Subcutaneous abdominal adipose tissue (tissue), 5 donors: ENCODE results near the gene SH3BP5.

ENCODE experiments used
- H3K27ac ChIP-seq: one replicate; pipeline ENCODE4 v1.7.0; 2013; ENCODE audit warnings: low read depth, mild to moderate bottlenecking, inconsistent platforms, low read length, moderate library complexity
- H3K27me3 ChIP-seq, 5 donors: one replicate each; pipeline ENCODE4 v1.7.0; 2013; ENCODE audit warnings: low read length in 5 of 5, inconsistent platforms in 1 of 5; ENCODE audit not compliant: control insufficient read depth in 5 of 5, insufficient read depth in 4 of 5
- H3K36me3 ChIP-seq, 5 donors: one replicate each; pipeline ENCODE4 v1.7.0; 2013; ENCODE audit warnings: low read length in 5 of 5; ENCODE audit not compliant: control insufficient read depth in 5 of 5, insufficient read depth in 5 of 5
- H3K4me1 ChIP-seq, 5 donors: one replicate each; pipeline ENCODE4 v1.7.0; 2013; ENCODE audit warnings: low read length in 5 of 5, mild to moderate bottlenecking in 3 of 5, moderate library complexity in 1 of 5; ENCODE audit not compliant: control insufficient read depth in 5 of 5, insufficient read depth in 5 of 5
- H3K4me3 ChIP-seq, 5 donors: one replicate each; pipeline ENCODE4 v1.7.0; 2013; ENCODE audit warnings: low read length in 5 of 5, low read depth in 1 of 5
- H3K9ac ChIP-seq, 5 donors: one replicate each; pipeline ENCODE4 v1.7.0; 2013; ENCODE audit warnings: low read length in 5 of 5, mild to moderate bottlenecking in 4 of 5, moderate library complexity in 3 of 5
- H3K9me3 ChIP-seq, 5 donors: one replicate each; pipeline ENCODE4 v1.7.0; 2013; ENCODE audit warnings: low read length in 5 of 5; ENCODE audit not compliant: control insufficient read depth in 5 of 5
- donor health status: healthy.
- donor health status: healthy.
- donor health status: healthy.
- donor health status: healthy.
- donor health status: healthy.

The SH3BP5 gene

DNA sequence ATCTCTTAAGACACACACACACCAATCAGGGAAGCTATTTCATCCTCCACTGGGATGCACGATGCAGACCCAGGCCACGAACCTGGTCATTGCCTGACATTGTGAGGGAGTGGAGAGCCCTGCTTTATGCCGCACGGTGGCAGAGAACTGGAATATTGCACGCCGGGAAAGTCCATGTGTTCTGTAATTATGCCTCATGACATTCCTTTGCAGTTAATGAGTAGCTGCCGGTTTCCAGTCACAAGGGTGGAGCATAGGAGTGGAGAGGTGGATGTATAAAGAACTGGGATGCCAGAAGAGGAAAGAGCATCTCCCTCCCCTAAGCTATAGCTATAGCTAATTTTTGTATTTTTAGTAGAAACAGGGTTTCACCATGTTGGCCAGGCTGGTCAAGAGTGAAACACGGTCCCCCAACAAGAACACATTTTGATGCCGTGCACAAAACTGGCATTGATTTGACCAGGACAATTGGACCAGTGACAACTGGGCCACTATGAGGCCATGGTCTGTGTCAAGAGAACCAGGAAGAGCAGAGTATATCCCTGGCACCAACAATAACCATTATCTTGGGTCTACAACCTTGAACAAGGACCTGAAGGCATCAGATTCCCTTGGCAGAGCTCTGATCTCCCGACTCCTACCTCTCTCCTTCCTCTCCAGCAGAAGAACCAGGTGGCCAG, 51.4 kb downstream of the SH3BP5 start:
- Histone ChIP-seq H3K27me3 (no peaks in the 10 kb centered on the region), H3K4me3 (no peak overlapping the region), H3K4me1 (peaks cover 7 to 37% (median 26%) of the 10 kb centered on the region in 5 donors), H3K9me3 (no peaks in the 10 kb centered on the region), H3K27ac (no peak overlapping the region), H3K36me3 (peaks cover 0 to 9% (median 5%) of the 10 kb centered on the region in 5 donors), H3K9ac (peak overlapping the region in 1 of 5 donors; percentile 14)

GRCh38 chr3:15279671-15280402, 52.5 kb downstream of the SH3BP5 start:
- peaks cover 7 to 36% (median 25%) of the 10 kb centered on the region in 5 donors for H3K4me1 ChIP-seq
- H3K27me3 ChIP-seq = no peaks in the 10 kb centered on the region
- peak overlapping the region; percentile 54 for H3K27ac ChIP-seq
- no peaks in the 10 kb centered on the region for H3K9me3 ChIP-seq
- H3K4me3 ChIP-seq = no peak overlapping the region
- H3K9ac ChIP-seq = no peak overlapping the region
- peaks cover 0 to 3% (median 0%) of the 10 kb centered on the region in 5 donors for H3K36me3 ChIP-seq

GRCh38 chr3:15279205-15279604, 53.2 kb downstream of the SH3BP5 start:
- no peaks in the 10 kb centered on the region for H3K9me3 ChIP-seq
- H3K27me3 ChIP-seq = no peaks in the 10 kb centered on the region
- peaks cover under 1 to 29% (median 21%) of the 10 kb centered on the region in 5 donors for H3K4me1 ChIP-seq
- no peak overlapping the region for H3K4me3 ChIP-seq
- no peak overlapping the region for H3K9ac ChIP-seq
- peak overlapping the region; percentile 54 for H3K27ac ChIP-seq
- peaks cover 0 to 3% (median 0%) of the 10 kb centered on the region in 5 donors for H3K36me3 ChIP-seq

GRCh38 chr3:15277861-15278500, 54.4 kb downstream of the SH3BP5 start:
- Histone ChIP-seq H3K9me3 (no peaks in the 10 kb centered on the region), H3K27me3 (no peaks in the 10 kb centered on the region), H3K9ac (no peak overlapping the region), H3K36me3 (peaks cover 0 to 5% (median 3%) of the 10 kb centered on the region in 5 donors), H3K4me3 (no peak overlapping the region), H3K27ac (no peak overlapping the region), H3K4me1 (peaks cover 0 to 28% (median 21%) of the 10 kb centered on the region in 5 donors)

DNA sequence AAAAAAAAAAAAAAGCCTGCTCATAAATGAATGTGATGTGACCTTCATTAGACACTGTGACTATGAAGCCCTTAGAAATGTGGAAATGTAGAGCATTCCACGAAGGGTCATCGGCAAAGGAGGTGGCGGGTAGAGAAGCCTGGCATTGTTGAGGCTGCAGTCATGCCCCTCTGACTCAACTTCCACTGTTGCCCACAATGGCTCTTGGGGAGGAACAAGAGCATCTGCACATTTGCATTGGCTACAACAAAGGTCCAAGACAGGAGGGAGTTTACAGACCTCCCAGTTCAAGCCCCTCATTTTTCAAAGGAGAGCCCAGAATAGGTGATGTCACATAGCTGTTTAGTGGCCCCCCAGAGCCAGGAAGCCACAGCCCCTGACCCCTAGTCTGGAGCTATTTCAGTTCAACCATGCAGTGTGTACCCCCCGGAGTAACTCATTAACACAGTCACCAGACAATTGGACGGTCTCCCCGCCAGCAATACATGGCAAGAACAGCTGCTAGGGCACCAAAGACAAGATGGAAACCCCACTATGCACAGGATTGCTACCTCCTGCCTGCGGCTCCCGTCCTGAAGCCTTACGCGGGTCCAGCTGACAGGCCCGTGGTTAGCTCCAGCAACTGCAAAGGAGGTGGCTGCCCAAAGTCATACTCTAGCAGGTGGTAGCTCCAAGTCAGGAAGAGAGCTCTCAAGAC, 56.2 kb downstream of the SH3BP5 start:
- no peaks in the 10 kb centered on the region for H3K9me3 ChIP-seq
- no peak overlapping the region for H3K9ac ChIP-seq
- no peak overlapping the region for H3K27ac ChIP-seq
- H3K4me1 ChIP-seq = peaks cover 0 to 34% (median 20%) of the 10 kb centered on the region in 5 donors
- H3K27me3 ChIP-seq = no peaks in the 10 kb centered on the region
- H3K4me3 ChIP-seq = no peak overlapping the region
- peaks cover 0 to 9% (median 3%) of the 10 kb centered on the region in 5 donors for H3K36me3 ChIP-seq

- peaks cover 0 to 19% (median 3%) of the 10 kb centered on the region in 5 donors for H3K36me3 ChIP-seq
- H3K4me1 ChIP-seq = peaks cover 16 to 37% (median 31%) of the 10 kb centered on the region in 5 donors
- no peak overlapping the region for H3K4me3 ChIP-seq
- H3K27ac ChIP-seq = peak overlapping the region; percentile 69
- H3K9ac ChIP-seq = peak overlapping the region in 1 of 5 donors; percentile 28
- no peaks in the 10 kb centered on the region for H3K27me3 ChIP-seq
- H3K9me3 ChIP-seq = no peaks in the 10 kb centered on the region
These were observed 59.2 kb downstream of the SH3BP5 start for GRCh38 chr3:15273227-15273626.

- Histone ChIP-seq H3K27ac (peak overlapping the region; percentile 69), H3K27me3 (no peaks in the 10 kb centered on the region), H3K4me3 (no peak overlapping the region), H3K9ac (peak overlapping the region in 1 of 5 donors; percentile 7), H3K9me3 (no peaks in the 10 kb centered on the region), H3K4me1 (peaks cover 16 to 44% (median 36%) of the 10 kb centered on the region in 5 donors), H3K36me3 (peaks cover 0 to 21% (median 3%) of the 10 kb centered on the region in 5 donors)
These were observed 59.8 kb downstream of the SH3BP5 start for GRCh38 chr3:15272426-15273196.

DNA sequence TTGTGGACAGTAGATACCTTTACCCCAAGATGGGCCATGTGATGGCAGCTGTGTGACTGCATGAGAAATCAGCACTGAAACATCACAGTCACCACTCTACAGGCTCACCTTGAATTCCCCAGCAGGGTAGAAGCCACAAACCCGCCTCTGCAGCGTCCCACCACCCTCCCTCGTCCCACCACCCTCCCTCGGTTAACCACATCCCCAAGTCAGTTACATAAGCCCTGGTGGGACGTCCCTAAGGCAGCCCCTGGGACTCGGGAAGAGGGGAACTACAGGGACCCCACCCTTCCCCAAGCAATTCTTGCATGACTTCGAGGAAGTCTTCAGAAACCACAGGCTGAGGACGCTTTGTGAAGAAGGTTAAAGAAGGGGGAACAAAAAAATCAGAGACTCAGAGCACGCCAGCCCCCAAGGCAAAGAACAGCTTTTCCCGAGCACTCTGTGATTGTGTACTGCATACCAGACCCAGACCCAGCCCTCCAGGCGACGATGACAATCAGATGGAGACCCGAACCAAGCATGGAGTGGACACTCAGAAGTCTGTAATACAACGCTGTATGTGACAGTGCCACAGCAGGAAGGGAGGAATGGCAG, 60.5 kb downstream of the SH3BP5 start:
- Histone ChIP-seq H3K36me3 (peaks cover 0 to 28% (median 10%) of the 10 kb centered on the region in 5 donors), H3K4me3 (no peak overlapping the region), H3K9me3 (no peaks in the 10 kb centered on the region), H3K9ac (peak overlapping the region in 1 of 5 donors; percentile 7), H3K27me3 (no peaks in the 10 kb centered on the region), H3K4me1 (peaks cover 16 to 46% (median 41%) of the 10 kb centered on the region in 5 donors), H3K27ac (peak overlapping the region; percentile 69)

GRCh38 chr3:15271030-15271429, 61.4 kb downstream of the SH3BP5 start:
- H3K9me3 ChIP-seq = no peaks in the 10 kb centered on the region
- H3K36me3 ChIP-seq = peaks cover 0 to 37% (median 18%) of the 10 kb centered on the region in 5 donors
- H3K4me1 ChIP-seq = peaks cover 16 to 48% (median 44%) of the 10 kb centered on the region in 5 donors
- H3K27me3 ChIP-seq = no peaks in the 10 kb centered on the region
- H3K27ac ChIP-seq = peak overlapping the region; percentile 69
- no peak overlapping the region for H3K9ac ChIP-seq
- H3K4me3 ChIP-seq = no peak overlapping the region
